Thoracic aorta (tissue), 2 donors: ENCODE measurements around the gene PPP2R2D. TPM values are rescaled to one million over a fixed set of nuclear protein-coding genes. Genes with fewer than 3 reads are reported as not detected.
A peak's percentile ranks its signal among the peaks of the same experiment; 100 is the strongest.
"Not testable (repeated sequence)": the region's sequence is repeated elsewhere in the genome, so short reads cannot be mapped to it uniquely, and the experiment has no call there.

Experiments used
- ATAC-seq: fragments of 150-250 bp; one replicate; pipeline ENCODE4 v1.8.0; 2017; ENCODE audit warnings: low read depth; ENCODE audit not compliant: insufficient number of reproducible peaks, low FRiP score
- DNase-seq: peaks from one replicate; pipeline ENCODE4 v3.0.0-alpha.2; 2020; ENCODE audit warnings: low spot score
- H3K27ac ChIP-seq, 2 donors: fragments of 200-600 bp; sonication (generic); 1 replicate in 1 of 2; 2 replicates in 1 of 2; pipeline ENCODE4 v1.5.1; 2016; ENCODE audit warnings: mild to moderate bottlenecking in 2 of 2, moderate library complexity in 2 of 2
- H3K27me3 ChIP-seq: fragments of 200-600 bp; sonication (generic); replicated peaks from 2 replicates; pipeline ENCODE4 v1.6.0; 2016; ENCODE audit warnings: mild to moderate bottlenecking; ENCODE audit not compliant: insufficient read depth
- H3K36me3 ChIP-seq: fragments of 200-600 bp; sonication (generic); one replicate; pipeline ENCODE4 v1.5.1; 2016
- H3K4me1 ChIP-seq, 2 donors: fragments of 200-600 bp; sonication (generic); 1 replicate in 1 of 2; 2 replicates in 1 of 2; pipeline versions ENCODE4 v1.5.1 to v1.6.0; 2016; ENCODE audit warnings: low read depth in 2 of 2, mild to moderate bottlenecking in 1 of 2; ENCODE audit not compliant: control insufficient read depth in 1 of 2
- H3K4me3 ChIP-seq: fragments of 200-600 bp; sonication (generic); 2 replicates; pipeline ENCODE4 v1.5.1; 2016; ENCODE audit warnings: mild to moderate bottlenecking
- H3K9me3 ChIP-seq: fragments of 200-600 bp; sonication (generic); 2 replicates; pipeline ENCODE4 v1.5.1; 2016
- total RNA-seq, 2 donors: library from RNA; depleted of rRNA; stranded (reverse); fragments of >200 nt; gene quantifications; one replicate each; pipeline versions ENCODE4 v1.1.0 to v1.2.3, GENCODE V29; 2016
- TF ChIP-seq, protein P1 (sequence below): fragments of 200-600 bp; sonication (generic); IDR thresholded peaks from one replicate; pipeline ENCODE4 v1.5.1; 2019; ENCODE audit warnings: antibody characterized with exemption

PPP2R2D gene
- total RNA-seq, 2 donors from 2014 or later, result 23.0 to 34.1 TPM

DNA sequence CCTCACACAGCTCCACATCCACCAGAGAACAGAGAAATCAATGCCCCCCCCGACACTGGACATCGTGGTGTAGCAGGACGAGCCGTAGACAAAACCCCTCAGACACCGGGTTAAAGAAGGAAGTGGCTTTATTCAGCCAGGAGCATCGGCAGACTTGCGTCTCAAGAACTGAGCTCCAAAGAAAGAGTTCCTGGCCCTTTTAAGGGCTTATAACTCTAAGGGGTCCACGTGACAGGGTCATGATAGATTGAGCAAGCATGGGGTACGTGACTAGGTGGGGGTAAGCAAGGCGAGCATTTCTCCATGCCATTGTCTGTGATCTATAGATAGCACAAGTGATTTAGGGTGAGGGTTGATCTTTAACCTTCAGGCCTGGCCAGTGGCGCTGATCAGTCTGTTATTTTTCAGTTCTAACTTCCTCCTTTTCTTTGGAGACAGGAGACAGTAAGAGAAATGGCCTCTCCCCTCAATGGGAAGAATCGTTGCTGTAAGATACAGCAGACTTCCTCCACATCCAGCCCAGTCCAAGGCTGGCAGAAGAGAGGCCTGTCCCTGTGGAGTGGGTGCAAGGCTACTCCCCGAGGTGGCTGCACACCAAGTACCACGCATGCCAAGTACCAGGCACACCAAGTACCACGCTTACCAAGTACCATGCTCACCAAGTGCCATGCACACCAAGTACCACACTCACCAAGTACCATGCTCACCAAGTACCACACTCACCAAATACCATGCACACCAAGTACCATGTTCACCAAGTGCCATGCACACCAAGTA lies 19.5 kb upstream of the PPP2R2D start:
- H3K4me1 ChIP-seq, result no peaks in the 10 kb centered on the region
- TF ChIP-seq, protein P1, sequence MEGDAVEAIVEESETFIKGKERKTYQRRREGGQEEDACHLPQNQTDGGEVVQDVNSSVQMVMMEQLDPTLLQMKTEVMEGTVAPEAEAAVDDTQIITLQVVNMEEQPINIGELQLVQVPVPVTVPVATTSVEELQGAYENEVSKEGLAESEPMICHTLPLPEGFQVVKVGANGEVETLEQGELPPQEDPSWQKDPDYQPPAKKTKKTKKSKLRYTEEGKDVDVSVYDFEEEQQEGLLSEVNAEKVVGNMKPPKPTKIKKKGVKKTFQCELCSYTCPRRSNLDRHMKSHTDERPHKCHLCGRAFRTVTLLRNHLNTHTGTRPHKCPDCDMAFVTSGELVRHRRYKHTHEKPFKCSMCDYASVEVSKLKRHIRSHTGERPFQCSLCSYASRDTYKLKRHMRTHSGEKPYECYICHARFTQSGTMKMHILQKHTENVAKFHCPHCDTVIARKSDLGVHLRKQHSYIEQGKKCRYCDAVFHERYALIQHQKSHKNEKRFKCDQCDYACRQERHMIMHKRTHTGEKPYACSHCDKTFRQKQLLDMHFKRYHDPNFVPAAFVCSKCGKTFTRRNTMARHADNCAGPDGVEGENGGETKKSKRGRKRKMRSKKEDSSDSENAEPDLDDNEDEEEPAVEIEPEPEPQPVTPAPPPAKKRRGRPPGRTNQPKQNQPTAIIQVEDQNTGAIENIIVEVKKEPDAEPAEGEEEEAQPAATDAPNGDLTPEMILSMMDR, result no peak
- no peaks in the 10 kb centered on the region for H3K9me3 ChIP-seq
- no peak for ATAC-seq
- H3K36me3 ChIP-seq, result no peaks in the 10 kb centered on the region
- H3K27ac ChIP-seq, result no peak overlapping the region
- no peak for DNase-seq
- no peaks in the 10 kb centered on the region for H3K27me3 ChIP-seq
- H3K4me3 ChIP-seq, result no peak overlapping the region

- no peak for ATAC-seq
- H3K27ac ChIP-seq, result no peak overlapping the region
- TF ChIP-seq, protein P1, result no peak
- H3K27me3 ChIP-seq, result no peaks in the 10 kb centered on the region
- H3K4me3 ChIP-seq, result no peak overlapping the region
- DNase-seq, result no peak
- no peaks in the 10 kb centered on the region for H3K4me1 ChIP-seq
- H3K9me3 ChIP-seq, result no peaks in the 10 kb centered on the region
- H3K36me3 ChIP-seq, result no peaks in the 10 kb centered on the region
These were observed 18.7 kb upstream of the PPP2R2D start for GRCh38 chr10:131882151-131882550.

GRCh38 chr10:131882590-131883451 lies 18.0 kb upstream of the PPP2R2D start:
- TF ChIP-seq, protein P1, result no peak
- H3K27ac ChIP-seq, result no peak overlapping the region
- H3K4me3 ChIP-seq, result no peak overlapping the region
- H3K27me3 ChIP-seq, result no peaks in the 10 kb centered on the region
- H3K9me3 ChIP-seq, result no peaks in the 10 kb centered on the region
- no peak for DNase-seq
- no peak for ATAC-seq
- no peaks in the 10 kb centered on the region for H3K4me1 ChIP-seq
- H3K36me3 ChIP-seq, result no peaks in the 10 kb centered on the region

DNA sequence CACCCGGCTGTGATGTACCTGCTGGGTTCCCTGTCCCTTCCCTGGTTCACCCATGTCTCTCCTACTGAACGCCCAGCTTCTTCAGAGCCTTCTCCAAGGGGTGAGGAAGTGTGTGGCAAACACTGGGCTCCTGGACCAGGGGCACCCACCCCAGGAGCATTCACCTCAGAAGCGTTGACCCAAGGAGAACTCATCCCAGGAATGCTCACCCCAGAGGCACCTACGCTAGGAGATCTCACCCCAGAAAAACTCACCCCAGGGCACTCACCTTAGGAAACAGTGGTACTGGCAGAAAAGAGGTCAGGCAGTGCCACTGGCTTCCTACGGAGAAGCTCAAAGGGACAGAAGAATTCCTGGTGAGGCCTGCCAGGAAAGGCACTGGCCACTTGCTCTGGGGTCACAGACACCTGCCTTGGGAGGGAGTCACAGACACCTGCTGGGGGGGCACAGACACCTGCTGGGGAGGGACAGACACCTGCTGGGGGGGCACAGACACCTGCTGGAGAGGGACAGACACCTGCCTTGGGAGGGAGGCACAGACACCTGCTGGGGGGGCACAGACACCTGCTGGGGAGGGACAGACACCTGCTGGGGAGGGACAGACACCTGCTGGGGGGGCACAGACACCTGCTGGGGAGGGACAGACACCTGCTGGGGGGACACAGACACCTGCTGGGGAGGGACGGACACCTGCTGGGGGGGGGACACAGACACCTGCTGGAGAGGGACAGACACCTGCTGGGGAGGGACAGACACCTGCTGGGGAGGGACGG lies 17.0 kb upstream of the PPP2R2D start:
- H3K27ac ChIP-seq, H3K27me3 ChIP-seq, H3K9me3 ChIP-seq, H3K4me1 ChIP-seq, ATAC-seq, H3K36me3 ChIP-seq, DNase-seq, H3K4me3 ChIP-seq: not testable (repeated sequence)

DNA sequence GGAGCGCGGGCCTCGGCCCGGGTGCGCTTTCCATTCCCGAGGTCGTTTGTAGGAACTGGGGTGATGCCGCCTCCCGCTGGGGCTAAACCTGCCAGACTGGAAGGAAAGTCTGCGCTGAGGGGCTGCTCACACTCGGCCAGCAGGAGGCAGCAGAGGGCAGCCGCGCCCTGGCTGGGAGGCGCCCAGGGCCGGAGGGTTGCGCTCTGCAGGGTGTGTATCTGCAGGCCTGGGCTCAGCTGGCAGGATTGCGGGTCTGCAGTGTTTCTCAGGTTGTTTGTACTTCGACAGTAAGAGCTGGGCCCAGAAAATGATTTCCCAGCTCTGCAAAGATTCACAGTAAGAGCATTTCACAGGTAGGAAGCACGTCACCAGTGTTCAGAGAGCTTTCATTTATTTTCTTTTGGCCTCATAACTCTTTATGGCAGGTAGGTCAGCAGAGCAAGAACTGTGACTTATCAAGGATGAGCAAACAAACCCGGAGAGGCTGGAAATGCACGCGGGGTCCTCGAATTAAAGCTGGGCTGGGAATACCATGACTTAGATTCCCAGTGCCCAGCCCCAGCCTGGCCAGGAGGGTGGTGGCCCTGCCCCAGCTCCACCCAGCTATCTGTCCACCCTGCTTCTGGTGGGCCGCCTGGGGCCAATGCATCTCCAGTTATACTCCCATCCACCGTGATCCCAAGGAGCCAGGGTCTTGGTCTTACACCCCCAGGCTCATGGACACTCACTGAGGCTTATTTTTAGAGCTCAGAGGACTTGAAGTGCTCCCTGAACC lies 15.2 kb upstream of the PPP2R2D start:
- no peak for ATAC-seq
- TF ChIP-seq, protein P1, result peak; percentile 96
- H3K27ac ChIP-seq, result no peak overlapping the region
- DNase-seq, result peak; percentile 23
- no peaks in the 10 kb centered on the region for H3K9me3 ChIP-seq
- H3K4me1 ChIP-seq, result no peaks in the 10 kb centered on the region
- no peak overlapping the region for H3K4me3 ChIP-seq
- no peaks in the 10 kb centered on the region for H3K36me3 ChIP-seq
- H3K27me3 ChIP-seq, result no peaks in the 10 kb centered on the region
